ENCODE measurements around the gene KLRD1.
"Not testable (repeated sequence)": the region's sequence is repeated elsewhere in the genome, so short reads cannot be mapped to it uniquely, and the experiment has no call there.

Gene KLRD1

DNA sequence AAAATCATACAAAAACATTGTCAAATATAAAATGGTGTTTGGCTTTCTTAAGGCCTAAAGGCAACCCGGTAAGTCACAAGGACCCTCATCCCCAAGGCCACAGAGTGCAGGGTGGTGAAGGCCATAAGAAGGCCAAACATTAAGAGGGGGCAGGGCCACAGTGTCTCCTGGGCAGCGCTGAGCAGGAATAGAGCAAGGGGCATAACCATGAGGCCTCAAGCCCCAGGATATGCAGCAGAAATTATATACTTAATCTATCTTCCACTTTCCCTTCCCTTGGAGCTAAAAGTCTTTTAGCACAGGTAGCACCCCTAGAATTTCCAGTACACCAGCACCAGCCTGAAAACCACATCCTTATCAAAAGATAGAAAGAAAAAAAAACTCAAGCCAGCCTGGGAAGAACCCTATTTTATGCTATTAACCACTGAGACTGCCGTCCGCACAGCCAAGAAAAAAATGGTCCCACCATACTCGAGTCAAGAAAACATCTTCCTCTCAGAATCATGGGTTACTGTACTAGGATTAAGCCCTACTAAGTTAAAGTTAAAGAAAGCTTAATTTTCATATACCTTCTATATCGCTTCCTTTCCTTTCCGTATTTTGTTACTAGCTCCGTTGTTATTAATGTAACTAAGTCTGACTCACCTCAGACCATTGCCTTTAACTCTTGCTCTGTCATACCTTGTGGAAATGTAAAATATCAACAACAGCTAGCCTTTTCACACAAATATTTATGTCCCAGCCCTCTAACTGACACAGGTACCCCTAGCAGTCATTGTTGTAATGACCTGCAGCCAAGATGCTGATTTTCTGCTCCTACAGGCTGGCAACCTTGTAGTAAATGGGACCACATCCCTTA, 62.1 kb downstream of the KLRD1 start:
- DNase-seq, result no peak

DNA sequence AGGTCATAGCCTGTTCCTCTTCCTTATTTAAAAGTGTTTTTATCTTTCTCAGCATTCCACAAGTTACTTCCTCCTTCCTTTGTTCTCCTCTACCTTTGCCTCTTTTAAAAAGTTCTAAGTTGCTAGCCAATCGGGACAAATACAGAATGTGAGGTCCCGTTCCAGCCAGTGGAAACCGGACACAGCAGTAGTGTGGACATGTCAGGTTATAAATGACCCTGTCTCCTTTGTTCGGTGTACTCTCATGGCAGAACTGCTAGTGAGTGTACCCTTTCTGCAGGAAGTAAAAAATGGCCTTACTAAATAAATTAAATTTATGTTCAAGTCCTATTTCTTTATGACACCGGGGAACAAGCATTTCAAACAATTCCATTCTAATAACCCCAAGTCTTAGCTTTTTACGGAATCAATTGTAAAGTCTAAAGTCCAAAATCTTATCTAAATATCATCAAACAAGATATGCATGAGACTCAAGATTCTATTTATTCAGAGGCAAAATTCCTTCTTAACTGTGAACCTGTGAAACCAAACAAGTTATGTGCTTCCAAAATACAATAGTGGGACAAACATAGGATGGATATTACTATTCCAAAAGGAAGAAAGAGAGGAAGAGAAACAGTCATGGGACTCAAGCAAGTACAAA, 64.3 kb downstream of the KLRD1 start:
- not testable (repeated sequence) for DNase-seq

DNA sequence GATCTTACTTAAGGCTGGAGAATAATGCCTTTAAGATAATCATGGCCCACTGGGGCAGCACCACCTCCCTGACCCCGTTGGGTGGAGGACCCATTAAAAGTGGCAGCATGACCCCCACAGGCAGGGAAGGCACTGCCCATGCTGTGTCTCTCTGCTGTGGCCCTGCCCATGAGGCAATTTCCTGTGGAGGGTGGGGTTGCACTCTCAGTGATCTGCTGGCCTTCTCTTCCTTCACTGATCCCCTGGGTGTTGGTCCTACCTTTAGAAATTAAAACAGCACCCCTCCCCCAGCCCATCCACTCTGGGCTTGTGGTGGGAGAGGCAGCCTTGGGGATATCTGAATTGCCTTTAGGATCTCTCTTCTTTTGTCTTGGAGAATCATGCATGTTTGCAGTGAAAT, 64.9 kb downstream of the KLRD1 start:
- DNase-seq, result peak; percentile 29

DNA sequence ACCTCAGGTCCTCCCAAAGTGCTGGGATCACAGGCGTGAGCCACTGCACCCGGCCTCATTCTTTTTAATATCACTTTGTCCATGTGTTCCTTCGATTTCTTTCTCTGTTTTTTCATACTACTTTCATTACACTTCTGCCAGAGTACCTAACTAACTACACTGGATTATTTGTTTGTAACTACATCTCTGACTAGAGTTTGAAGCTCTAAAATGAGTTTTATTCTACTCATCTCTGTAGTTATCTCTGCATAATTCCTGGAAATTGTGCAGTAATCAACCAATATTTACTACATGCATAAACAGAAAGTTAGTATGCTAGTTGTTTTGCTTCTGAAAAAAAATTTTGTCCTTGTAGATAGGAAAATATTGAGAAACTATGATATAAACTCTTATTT, 67.0 kb downstream of the KLRD1 start:
- DNase-seq, result no peak

DNA sequence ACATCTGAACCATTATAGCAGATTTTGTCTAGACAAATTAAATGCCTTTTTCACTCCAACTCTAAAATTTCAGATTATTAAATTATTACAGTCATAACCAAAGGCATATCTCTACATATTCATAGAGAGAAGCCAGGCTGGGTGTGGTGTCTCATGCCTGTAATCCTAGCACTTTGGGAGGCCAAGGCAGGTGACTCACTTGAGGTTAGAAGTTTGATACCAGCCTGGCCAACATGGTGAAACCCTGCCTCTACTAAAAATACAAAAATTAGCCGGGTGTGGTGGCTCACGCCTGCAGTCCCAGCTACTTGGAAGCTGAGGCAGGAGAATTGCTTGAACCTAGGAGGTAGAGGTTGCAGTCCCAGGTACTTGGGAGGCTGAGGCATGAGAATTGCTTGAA, 71.1 kb downstream of the KLRD1 start:
- DNase-seq, result not testable (repeated sequence)
